Endothelial cell of hepatic sinusoid (primary cell): ENCODE measurements around the gene NADK.
"Not testable (repeated sequence)": the region's sequence is repeated elsewhere in the genome, so short reads cannot be mapped to it uniquely, and the experiment has no call there.

Source experiments
- in situ Hi-C: cut with HindIII; loops from 2 replicates; pipeline ENCODE4 v1.10.0; 2017; ENCODE audit warnings: low sequenced_read_pairs

Gene NADK

DNA sequence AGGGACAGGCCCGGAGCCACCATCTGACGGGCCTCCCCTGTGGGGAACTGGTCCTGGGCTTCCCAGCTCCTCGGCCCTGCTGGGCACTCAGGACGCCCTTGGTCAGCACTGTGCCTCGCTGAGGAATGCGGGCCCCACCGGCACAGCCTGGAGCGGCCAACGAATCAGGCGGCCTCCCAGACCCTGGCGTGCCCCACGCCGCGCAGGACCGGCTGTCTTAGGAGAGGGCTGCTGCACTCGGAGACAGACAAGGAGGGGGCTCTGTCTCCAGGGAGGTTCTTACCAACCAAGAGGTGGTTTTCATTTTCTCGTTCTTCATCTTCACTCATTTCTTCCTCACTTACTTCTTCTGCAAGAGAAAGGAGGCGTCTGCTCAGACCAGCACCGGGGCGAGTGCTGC, 70.4 kb downstream of the NADK start:
- in situ Hi-C loops = not testable (repeated sequence)

DNA sequence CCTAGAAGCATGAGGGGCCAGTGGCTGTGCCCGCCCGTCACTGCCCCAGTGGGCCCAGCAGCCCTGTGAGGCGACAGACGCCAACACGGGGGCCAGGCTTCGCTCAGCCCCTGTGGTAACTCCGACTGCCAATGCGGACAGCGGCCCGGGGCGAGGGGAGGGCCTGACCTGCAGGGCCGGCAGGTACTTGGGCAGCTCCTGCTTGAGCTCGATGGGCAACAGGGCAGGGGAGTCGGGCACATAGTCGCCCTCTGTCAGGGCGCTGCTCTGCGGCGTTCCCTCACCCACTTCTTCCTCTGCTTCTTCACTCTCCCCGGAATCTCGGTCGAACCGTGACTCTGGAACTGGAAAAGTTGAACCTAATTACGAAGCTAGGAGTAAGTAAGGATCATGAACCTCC, 71.0 kb downstream of the NADK start:
- in situ Hi-C loops = not testable (repeated sequence)

DNA sequence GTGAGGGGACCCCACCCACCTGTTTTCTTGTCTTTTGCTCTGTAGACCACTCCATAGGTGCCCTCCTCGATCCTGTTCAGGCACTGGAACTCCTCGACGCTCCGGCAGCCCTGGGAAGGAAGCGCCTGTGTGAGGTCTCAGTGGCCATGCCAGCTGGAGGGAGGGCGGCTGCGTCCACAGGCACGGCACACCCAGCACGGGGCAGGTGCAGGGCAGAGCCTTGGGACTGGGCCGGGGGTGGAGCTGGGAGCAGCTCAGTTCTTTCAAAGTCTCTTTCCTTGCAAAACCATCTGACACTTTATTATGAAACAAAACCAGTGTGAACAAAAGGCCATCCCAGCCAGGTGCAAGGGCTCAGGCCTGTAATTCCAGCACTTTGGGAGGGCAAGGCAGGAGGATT, 72.6 kb downstream of the NADK start:
- in situ Hi-C loops = not testable (repeated sequence)

DNA sequence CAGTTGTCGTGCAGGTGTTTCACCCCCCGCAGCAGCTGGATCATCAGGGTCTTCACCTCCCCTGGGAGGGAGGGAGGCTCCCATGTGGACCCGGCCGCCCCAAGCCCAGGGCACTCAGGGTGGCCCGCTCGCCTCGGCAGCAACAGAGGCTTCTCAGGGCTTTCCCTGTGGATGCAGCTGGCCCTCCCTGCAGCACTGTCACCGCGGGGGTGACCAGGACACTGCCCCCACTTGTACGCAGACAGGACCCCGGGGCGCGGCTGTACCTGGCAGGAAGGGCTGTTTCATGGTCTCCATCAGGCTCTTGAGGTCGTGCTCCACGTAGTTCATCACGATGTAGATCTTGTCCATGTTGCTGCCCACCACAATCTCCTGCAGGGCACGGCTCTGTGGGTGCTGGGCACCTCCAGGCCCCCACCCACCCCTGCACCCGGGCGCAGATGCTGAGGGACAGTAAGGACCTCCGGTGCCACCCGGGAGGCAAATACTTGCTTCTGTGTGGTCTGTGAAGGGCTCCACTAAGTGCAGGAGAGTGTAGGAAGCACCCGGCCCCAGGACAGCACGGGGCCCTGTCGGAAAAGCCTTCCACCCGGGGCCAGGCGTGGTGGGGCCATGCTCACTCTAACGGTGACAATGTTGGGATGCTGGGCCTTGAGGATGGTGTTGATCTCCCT, 73.8 kb downstream of the NADK start:
- in situ Hi-C loops = not testable (repeated sequence)

DNA sequence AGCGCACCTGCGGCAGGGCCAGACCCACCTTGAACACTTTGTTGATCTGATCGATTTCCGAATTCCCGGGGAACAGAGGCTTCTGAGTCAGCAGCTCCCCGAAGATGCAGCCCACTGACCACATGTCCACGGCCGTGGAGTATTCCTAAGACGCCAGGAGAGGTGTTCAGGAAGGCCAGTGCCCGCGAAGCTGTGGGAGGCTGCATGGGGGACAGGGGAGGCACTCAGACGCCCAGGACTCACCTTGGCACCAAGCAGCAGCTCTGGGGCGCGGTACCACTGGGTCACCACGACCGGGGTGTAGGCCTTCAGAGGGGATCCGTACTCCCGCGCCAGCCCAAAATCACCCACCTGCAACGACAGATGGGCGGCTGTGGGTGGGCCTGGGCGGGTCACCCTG, 74.5 kb downstream of the NADK start:
- in situ Hi-C loops = no loop called here

DNA sequence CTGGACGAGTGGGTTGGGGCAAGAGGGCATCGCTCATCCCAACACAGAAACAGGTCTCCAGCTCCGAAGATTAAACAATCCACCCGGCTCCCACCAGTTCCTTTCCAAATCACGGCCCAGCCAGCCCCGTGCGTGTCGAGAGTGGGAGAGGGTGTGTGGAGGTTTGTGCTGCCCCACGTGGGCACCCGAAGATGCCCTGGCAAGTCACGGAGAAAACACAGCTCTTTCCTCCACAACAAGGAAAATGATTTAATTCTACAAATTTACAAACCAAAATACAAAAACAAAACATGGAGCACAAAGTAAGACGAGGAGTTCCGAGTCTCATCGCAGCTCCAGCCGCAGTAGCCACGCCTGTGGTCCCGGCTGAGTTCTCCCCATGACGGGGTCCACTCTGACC, 75.8 kb downstream of the NADK start:
- in situ Hi-C loops = not testable (repeated sequence)
